Lower lobe of right lung (tissue), 2 donors: ENCODE data around the gene VPS25. TPM values are rescaled to one million over a fixed set of nuclear protein-coding genes. Genes with fewer than 3 reads are reported as not detected.
"Not testable (repeated sequence)": the region's sequence is repeated elsewhere in the genome, so short reads cannot be mapped to it uniquely, and the experiment has no call there.

Experiments used
- ATAC-seq, 2 donors: fragments of 200-7000 bp; cut with Tn5 transposase; one replicate each; pipeline ENCODE4 v1.9.1; 2020 to 2022; ENCODE audit warnings: mild to moderate bottlenecking in 2 of 2, moderate library complexity in 2 of 2
- DNase-seq: peaks from one replicate; pipeline ENCODE4 v3.0.0-alpha.2; 2020
- H3K27ac ChIP-seq: fragments of 200-600 bp; one replicate; pipeline ENCODE4 v1.8.0; 2022
- H3K27me3 ChIP-seq: fragments of 200-600 bp; one replicate; pipeline ENCODE4 v1.8.0; 2022; ENCODE audit warnings: low read depth
- H3K36me3 ChIP-seq: fragments of 200-600 bp; one replicate; pipeline ENCODE4 v1.8.0; 2022; ENCODE audit warnings: mild to moderate bottlenecking
- H3K4me1 ChIP-seq: fragments of 200-600 bp; one replicate; pipeline ENCODE4 v1.8.0; 2022
- H3K4me3 ChIP-seq: fragments of 200-600 bp; one replicate; pipeline ENCODE4 v1.8.0; 2022; ENCODE audit warnings: mild to moderate bottlenecking
- H3K9me3 ChIP-seq: fragments of 200-600 bp; one replicate; pipeline ENCODE4 v1.8.0; 2022
- intact Hi-C: fragments of 100-400 bp; cut with DNase I; formaldehyde crosslinking; loops from one replicate; pipeline ENCODE4 v1.11.0; 2022
- long read RNA-seq: library from polyadenylated mRNA; unstranded; transcript quantifications from one replicate; pipeline ENCODE4 v2.0.0, GENCODE V29; 2021
- total RNA-seq: library from RNA; stranded (reverse); fragmentation: NEBNext Ultra II Directional; extraction: Animal tissue kit (Norgen Biotek cat#: 25700); gene quantifications from one replicate; pipeline ENCODE4 v1.2.1, GENCODE V29; 2021
- TF ChIP-seq, protein P1 (sequence below): fragments of 200-600 bp; IDR thresholded peaks from one replicate; pipeline ENCODE4 v1.8.0; 2022; ENCODE audit warnings: antibody characterized with exemption, mild to moderate bottlenecking
- donor health status: DM: no; HTN: yes; CAD: no; lungs with severe emphysema.

Gene VPS25
- 42.1 TPM for total RNA-seq
- long read RNA-seq, transcript VPS25-201 (6 exons, 1,101 nt), result major isoform, 38 of 43 reads
- long read RNA-seq, partial matches to known transcripts, result 1 of 43 reads
- long read RNA-seq, other reads (novel, unspliced or antisense), result 4 of 43 reads

DNA sequence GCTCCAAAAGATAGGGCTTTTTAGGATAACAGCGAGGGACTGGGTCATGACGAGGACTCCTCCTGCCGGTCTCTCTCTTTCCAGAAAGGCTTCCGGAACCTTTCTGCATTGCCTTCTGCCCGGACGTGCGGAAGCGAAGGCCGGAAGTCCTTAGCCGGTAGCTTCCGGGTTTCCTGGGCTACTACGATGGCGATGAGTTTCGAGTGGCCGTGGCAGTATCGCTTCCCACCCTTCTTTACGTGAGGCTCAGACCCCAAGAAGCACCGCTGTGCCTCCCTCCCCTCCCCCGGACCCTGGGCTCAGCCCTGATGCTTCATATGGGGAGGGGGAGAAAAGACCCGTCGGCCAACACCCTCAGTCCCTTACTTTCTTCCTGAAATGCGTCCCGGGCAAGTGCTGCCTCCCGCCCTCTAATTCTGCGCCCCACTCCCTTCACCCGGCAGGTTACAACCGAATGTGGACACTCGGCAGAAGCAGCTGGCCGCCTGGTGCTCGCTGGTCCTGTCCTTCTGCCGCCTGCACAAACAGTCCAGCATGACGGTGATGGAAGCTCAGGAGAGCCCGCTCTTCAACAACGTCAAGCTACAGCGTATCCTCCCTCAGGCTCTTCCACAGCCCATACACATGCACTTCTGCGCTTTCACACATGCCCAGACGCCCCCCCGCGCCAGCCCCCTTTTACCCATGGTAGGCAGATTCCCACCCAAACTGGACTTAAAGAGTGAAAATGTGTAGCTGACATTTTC, at the start of gene VPS25:
Gene VPS25 (plus strand): TSS at position 160 of the 746 bp plus-strand sequence. CDS start 27 bp downstream, at position 187.
- Histone ChIP-seq H3K9me3 (no peaks in the 10 kb centered on the region), H3K27me3 (no peaks in the 10 kb centered on the region), H3K4me1 (peaks cover 22% of the 10 kb centered on the region), H3K27ac (peak within 1 kb of the TSS; percentile 85), H3K4me3 (peak within 1 kb of the TSS; percentile 87), H3K36me3 (peaks cover 33% of the 10 kb centered on the region)
- intact Hi-C loops, result no loop called here
- TF ChIP-seq, protein P1, sequence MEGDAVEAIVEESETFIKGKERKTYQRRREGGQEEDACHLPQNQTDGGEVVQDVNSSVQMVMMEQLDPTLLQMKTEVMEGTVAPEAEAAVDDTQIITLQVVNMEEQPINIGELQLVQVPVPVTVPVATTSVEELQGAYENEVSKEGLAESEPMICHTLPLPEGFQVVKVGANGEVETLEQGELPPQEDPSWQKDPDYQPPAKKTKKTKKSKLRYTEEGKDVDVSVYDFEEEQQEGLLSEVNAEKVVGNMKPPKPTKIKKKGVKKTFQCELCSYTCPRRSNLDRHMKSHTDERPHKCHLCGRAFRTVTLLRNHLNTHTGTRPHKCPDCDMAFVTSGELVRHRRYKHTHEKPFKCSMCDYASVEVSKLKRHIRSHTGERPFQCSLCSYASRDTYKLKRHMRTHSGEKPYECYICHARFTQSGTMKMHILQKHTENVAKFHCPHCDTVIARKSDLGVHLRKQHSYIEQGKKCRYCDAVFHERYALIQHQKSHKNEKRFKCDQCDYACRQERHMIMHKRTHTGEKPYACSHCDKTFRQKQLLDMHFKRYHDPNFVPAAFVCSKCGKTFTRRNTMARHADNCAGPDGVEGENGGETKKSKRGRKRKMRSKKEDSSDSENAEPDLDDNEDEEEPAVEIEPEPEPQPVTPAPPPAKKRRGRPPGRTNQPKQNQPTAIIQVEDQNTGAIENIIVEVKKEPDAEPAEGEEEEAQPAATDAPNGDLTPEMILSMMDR, result peak; percentile 17
- peak; percentile 83 for DNase-seq
- ATAC-seq, result peak; percentile 94 to 97

DNA sequence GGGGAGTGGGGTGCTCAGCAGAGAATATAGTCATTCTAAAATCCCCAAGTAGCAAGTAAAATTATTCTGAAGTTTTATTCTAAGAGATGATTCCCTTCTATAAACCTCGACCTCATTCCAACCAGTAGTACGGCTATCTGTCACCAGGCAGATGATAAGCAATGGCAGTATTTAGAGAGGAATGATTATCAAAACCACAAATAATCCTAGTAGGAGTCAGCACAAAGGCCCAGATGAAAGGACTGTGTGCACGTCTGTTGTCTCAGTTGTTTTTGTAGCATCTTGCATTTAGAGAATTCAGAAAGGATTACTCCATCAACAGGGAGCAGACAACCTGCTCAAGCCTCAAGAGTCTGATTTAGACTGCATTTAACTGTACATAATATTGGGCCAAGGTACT, 49.6 kb upstream of the VPS25 start:
- intact Hi-C loops, result loop anchor here (5.0 kb wide), 1 partner anchor 39 kb away; the partner anchor contains the start of gene RAMP2
- TF ChIP-seq, protein P1, result no peak

DNA sequence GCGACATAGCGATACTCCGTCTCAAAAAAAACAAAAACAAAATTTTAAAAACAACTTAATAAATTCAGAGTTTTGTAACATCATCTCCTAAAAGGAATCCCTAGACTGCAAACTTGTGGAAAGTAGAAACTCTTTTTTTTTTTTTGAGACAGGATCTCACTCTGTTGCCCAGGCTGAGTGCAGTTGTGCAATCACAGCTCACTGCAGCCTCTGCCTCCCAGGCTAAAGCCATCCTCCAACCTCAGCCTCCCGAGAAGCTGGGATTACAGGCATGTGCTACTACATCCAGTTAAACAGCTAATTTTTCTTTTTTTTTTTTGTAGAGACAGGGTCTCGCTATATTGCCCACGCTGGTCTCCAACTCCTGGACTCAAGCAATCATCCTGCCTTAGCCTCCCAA, 48.1 kb upstream of the VPS25 start:
- no peak for ATAC-seq
- TF ChIP-seq, protein P1, result no peak
- intact Hi-C loops, result no loop called here

More for the DNA sequence above, 49.6 kb upstream of the VPS25 start:
- peaks cover 97% of the 10 kb centered on the region for H3K36me3 ChIP-seq
- no peaks in the 10 kb centered on the region for H3K27me3 ChIP-seq
- ATAC-seq (no peak), DNase-seq (no peak)
- H3K4me1 ChIP-seq, result no peaks in the 10 kb centered on the region
- no peak overlapping the region for H3K4me3 ChIP-seq
- no peaks in the 10 kb centered on the region for H3K9me3 ChIP-seq
- H3K27ac ChIP-seq, result no peak overlapping the region

DNA sequence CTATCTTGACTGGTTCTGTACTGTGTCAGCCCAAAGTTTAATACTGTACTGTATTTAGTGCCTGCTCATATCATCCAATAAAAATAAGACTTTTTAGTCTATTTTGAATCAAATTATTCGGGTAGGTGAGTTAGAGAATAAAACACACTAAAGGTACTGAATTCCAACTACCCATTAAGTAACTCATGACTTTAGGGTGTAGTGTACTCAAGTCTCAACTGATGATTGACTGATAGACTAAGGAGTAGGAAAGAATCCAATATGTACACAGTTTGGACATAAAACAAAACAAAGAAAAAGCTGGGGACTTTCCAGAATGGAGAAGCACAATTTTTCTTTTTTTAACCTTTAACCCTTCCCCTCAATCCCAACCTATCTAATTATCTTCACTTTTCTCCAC, 32.5 kb upstream of the VPS25 start:
- Histone ChIP-seq H3K4me1 (peaks cover 46% of the 10 kb centered on the region), H3K27me3 (no peaks in the 10 kb centered on the region), H3K36me3 (no peaks in the 10 kb centered on the region), H3K4me3 (no peak overlapping the region), H3K9me3 (no peaks in the 10 kb centered on the region), H3K27ac (no peak overlapping the region)
- intact Hi-C loops, result no loop called here
- ATAC-seq, result no peak
- TF ChIP-seq, protein P1, result no peak
- no peak for DNase-seq

More for the DNA sequence above, 48.1 kb upstream of the VPS25 start:
- no peak overlapping the region for H3K4me3 ChIP-seq
- H3K9me3 ChIP-seq, result no peaks in the 10 kb centered on the region
- no peaks in the 10 kb centered on the region for H3K4me1 ChIP-seq
- peaks cover 97% of the 10 kb centered on the region for H3K36me3 ChIP-seq
- no peak overlapping the region for H3K27ac ChIP-seq
- no peaks in the 10 kb centered on the region for H3K27me3 ChIP-seq
- no peak for DNase-seq

DNA sequence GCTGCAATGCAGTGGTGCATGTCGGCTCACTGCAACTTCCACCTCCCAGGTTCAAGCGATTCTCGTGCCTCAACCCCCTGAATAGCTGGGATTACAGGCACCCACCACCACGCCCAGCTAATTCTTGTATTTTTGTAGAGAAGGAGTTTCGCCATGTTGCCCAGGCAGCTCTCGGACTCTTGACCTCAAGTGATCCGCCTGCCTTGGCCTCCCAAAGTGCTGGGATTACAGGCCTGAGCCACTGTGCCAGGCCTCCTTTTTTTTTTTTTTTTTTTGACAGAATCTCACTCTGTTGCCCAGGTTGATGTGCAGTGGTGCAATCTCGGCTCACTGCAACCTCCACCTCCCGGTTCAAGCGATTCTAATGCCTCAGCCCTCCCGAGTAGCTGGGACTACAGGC, 30.3 kb upstream of the VPS25 start:
- H3K4me3 ChIP-seq, ATAC-seq, H3K27me3 ChIP-seq, intact Hi-C loops, H3K36me3 ChIP-seq, H3K9me3 ChIP-seq: not testable (repeated sequence)
- Histone ChIP-seq H3K27ac (peak overlapping the region; percentile 85), H3K4me1 (peaks cover 36% of the 10 kb centered on the region)
- peak; percentile 55 for DNase-seq

DNA sequence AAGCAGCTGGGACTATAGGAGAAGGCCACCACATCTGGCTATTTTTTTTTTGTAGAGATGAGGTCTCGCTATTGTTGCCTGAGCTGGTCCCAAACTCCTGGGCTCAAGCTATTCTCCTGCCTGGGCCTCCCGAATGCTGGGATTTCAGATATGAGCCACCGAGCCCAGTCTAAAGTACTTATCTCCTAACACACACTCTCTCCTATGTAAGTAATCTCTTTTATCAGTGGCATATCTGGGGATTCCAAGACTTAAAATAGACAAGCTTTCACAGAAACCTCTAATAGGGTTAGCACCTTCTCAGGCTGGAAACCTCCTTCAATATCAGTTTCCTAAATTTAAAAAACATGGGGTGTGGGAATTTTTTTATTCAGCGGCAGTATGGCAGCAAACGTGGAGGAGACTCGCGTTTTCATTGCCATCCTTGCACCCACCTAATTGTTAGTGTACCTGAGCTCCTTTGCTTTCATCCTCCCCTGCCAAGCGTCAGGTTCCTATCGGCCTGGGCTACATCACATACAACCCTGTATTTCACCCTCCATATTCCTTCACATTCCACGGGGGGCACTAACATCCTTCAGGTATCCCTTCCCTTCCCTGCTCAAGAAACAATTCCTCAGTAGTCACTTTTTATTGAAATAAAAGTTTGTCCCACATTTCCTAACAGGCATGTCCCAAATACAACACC, 29.5 kb upstream of the VPS25 start:
- H3K4me3 ChIP-seq, result peak overlapping the region; percentile 84
- H3K9me3 ChIP-seq, result no peaks in the 10 kb centered on the region
- ATAC-seq (no peak), DNase-seq (no peak)
- H3K4me1 ChIP-seq, result peaks cover 36% of the 10 kb centered on the region
- H3K27ac ChIP-seq, result peak overlapping the region; percentile 85
- intact Hi-C loops, result no loop called here
- TF ChIP-seq, protein P1, result no peak
- H3K36me3 ChIP-seq, result no peaks in the 10 kb centered on the region
- H3K27me3 ChIP-seq, result no peaks in the 10 kb centered on the region
